CD4-positive, alpha-beta T cell treated with Interleukin-1 beta for 1 hour (primary cell): ENCODE results near the gene LRP3.
"Not testable (repeated sequence)": the region's sequence is repeated elsewhere in the genome, so short reads cannot be mapped to it uniquely, and the experiment has no call there.

Experiments used
- DNase-seq, 2 donors: peaks; one replicate each; pipeline ENCODE4 v3.0.0-alpha.2; 2020 to 2022

Gene LRP3

GRCh38 chr19:33204136-33204973 is 10.2 kb downstream of the LRP3 start:
- DNase-seq: no peak

- DNase-seq: no peak
These were observed 11.0 kb downstream of the LRP3 start for GRCh38 chr19:33205110-33205509.

- DNase-seq: no peak
These were observed 11.6 kb downstream of the LRP3 start for GRCh38 chr19:33205531-33206260.

- DNase-seq: no peak
These were observed 12.3 kb downstream of the LRP3 start for GRCh38 chr19:33206261-33207039.

- DNase-seq: no peak
These were observed 13.0 kb downstream of the LRP3 start for GRCh38 chr19:33207040-33207620.

- no peak for DNase-seq
These were observed 13.8 kb downstream of the LRP3 start for GRCh38 chr19:33207903-33208302.

GRCh38 chr19:33208371-33208895 is 14.3 kb downstream of the LRP3 start:
- no peak for DNase-seq

- DNase-seq: no peak
These were observed 15.0 kb downstream of the LRP3 start for GRCh38 chr19:33208904-33209849.

GRCh38 chr19:33209850-33210230 is 15.7 kb downstream of the LRP3 start:
- not testable (repeated sequence) for DNase-seq

GRCh38 chr19:33210266-33210940 is 16.3 kb downstream of the LRP3 start:
- no peak for DNase-seq

- DNase-seq: no peak
These were observed 17.8 kb downstream of the LRP3 start for GRCh38 chr19:33211794-33212435.

GRCh38 chr19:33212436-33213172 is 18.5 kb downstream of the LRP3 start:
- no peak for DNase-seq

- no peak for DNase-seq
These were observed 20.5 kb downstream of the LRP3 start for GRCh38 chr19:33214596-33214995.

GRCh38 chr19:33215438-33216197 is 21.5 kb downstream of the LRP3 start:
- DNase-seq: no peak

- DNase-seq: no peak
These were observed 22.2 kb downstream of the LRP3 start for GRCh38 chr19:33216198-33216830.

- no peak for DNase-seq
These were observed 23.8 kb downstream of the LRP3 start for GRCh38 chr19:33217881-33218280.

GRCh38 chr19:33219261-33219815 is 25.2 kb downstream of the LRP3 start:
- no peak for DNase-seq

GRCh38 chr19:33220115-33220514 is 26.0 kb downstream of the LRP3 start:
- no peak for DNase-seq
